ENCODE results near the gene PIGBOS1. TPM values are rescaled to one million over a fixed set of nuclear protein-coding genes. Genes with fewer than 3 reads are reported as not detected.

PIGBOS1 gene
- total and polyA plus RNA-seq, 2 donors (not counting 3 experiments of a cell fraction or from before 2014, with no cell fraction given): 12.8 to 16.5 TPM

DNA sequence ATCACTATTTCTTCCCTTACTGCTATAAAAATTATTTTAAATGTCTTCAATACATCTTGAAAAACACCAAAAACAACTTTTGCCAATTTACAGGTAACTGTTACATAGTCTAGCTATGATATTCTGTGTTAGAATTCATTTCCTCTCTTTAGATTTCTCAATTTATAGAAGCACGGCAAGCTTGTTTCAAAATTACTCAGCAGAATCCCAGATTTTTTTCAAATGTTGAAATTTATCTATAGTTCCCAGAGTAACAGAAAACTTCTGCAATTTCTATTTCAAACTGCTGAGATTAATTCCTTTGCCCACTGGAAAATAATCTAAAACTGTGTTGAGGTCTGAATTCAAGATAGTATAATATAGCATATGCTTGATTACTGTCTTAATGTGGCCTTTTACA, 48.1 kb upstream of the PIGBOS1 start:
- Histone ChIP-seq H2AFZ (ENCODE audit: low read depth, low read length) (no peak overlapping the region), H3K4me2 (ENCODE audit: insufficient read depth, low read length) (no peak overlapping the region), H3K4me1 (ENCODE audit: control insufficient read depth, extremely low read depth, insufficient read depth, low read length) (no peaks in the 10 kb centered on the region), H3K27me3 (ENCODE audit: control insufficient read depth in 2 of 2, insufficient read depth in 2 of 2, low read length in 2 of 2) (no peaks in the 10 kb centered on the region), H3K9me3 (replicated peaks; ENCODE audit: control insufficient read depth, insufficient read depth, low read length) (no peaks in the 10 kb centered on the region), H3K4me3 (replicated peaks in 1 of 3; ENCODE audit: insufficient read depth in 1 of 3, low read depth in 1 of 3, low read length in 3 of 3) (no peak overlapping the region), H3K79me2 (ENCODE audit: control insufficient read depth, insufficient read depth, low read length) (no peaks in the 10 kb centered on the region), H3K36me3 (ENCODE audit: control insufficient read depth in 2 of 2, extremely low read depth in 1 of 2, insufficient read depth in 2 of 2, low read length in 2 of 2) (peaks cover 2 to 4% of the 10 kb centered on the region in 2 experiments), H3K9me1 (replicated peaks; ENCODE audit: control insufficient read depth, extremely low read depth, insufficient read depth, low read length) (no peaks in the 10 kb centered on the region), H3K9ac (replicated peaks; ENCODE audit: extremely low read depth, insufficient read depth, low read length) (no peak overlapping the region), H3K27ac (ENCODE audit: insufficient read depth, low read depth, low read length) (no peak overlapping the region), H4K20me1 (replicated peaks; ENCODE audit: control insufficient read depth, extremely low read depth, insufficient read depth, low read length) (no peaks in the 10 kb centered on the region)
- intact Hi-C loops (cut with micrococcal nuclease): no loop called here
- BruUV-seq (replicated peaks): no TSS peak
- ChIA-PET CTCF (interaction anchor here (1.3 kb wide), 1 partner anchor 73 kb away, joined by 9 read pairs; no protein-coding TSS in a partner anchor), POLR2A (no interaction called here)
- no peak for FAIRE-seq
- dilution Hi-C loops (cut with MboI; ENCODE audit: extremely low pct_ligation_motif_present, low sequenced_read_pairs): no loop called here
- DNase-seq (ENCODE audit: low read depth, low spot score): no peak
- TF ChIP-seq POLR2AphosphoS5 (IDR thresholded peaks at IDR 0.05; ENCODE audit: insufficient read depth, low read depth, low read length) (no peak), JUN (IDR thresholded peaks at IDR 0.05; ENCODE audit: borderline replicate concordance, insufficient read depth, insufficient read length, low read depth) (no peak), MYC (IDR thresholded peaks at IDR 0.05; ENCODE audit: low read depth, low read length) (no peak), GATA2 (IDR thresholded peaks at IDR 0.05; ENCODE audit: insufficient read depth, insufficient read length, low read depth, low read length) (no peak)
- TF ChIP-seq, protein P1, sequence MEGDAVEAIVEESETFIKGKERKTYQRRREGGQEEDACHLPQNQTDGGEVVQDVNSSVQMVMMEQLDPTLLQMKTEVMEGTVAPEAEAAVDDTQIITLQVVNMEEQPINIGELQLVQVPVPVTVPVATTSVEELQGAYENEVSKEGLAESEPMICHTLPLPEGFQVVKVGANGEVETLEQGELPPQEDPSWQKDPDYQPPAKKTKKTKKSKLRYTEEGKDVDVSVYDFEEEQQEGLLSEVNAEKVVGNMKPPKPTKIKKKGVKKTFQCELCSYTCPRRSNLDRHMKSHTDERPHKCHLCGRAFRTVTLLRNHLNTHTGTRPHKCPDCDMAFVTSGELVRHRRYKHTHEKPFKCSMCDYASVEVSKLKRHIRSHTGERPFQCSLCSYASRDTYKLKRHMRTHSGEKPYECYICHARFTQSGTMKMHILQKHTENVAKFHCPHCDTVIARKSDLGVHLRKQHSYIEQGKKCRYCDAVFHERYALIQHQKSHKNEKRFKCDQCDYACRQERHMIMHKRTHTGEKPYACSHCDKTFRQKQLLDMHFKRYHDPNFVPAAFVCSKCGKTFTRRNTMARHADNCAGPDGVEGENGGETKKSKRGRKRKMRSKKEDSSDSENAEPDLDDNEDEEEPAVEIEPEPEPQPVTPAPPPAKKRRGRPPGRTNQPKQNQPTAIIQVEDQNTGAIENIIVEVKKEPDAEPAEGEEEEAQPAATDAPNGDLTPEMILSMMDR (IDR thresholded peaks at IDR 0.05; ENCODE audit: extremely low read depth in 1 of 2, insufficient read depth in 1 of 2, low read depth in 1 of 2, low read length in 2 of 2): no peak

DNA sequence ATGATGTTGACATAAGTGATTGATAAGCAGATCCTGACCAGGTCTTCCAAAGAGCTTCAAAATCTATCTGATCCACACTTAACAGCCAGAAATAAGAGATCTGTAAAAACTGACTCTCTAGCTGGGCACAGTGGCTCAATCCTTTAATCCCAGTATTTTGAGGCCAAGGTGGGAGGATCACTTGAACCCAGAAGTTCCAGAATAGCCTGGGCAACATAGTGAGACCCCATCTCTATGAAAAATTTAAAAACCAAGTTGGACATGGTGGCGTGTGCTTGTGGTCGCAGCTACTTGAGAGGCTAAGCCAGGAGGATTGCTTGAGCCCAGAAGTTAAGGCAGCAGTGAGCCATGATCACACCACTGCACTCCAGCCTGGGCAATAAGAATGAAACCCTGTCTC, 43.7 kb upstream of the PIGBOS1 start:
- H3K36me3 ChIP-seq (ENCODE audit: control insufficient read depth in 2 of 2, extremely low read depth in 1 of 2, insufficient read depth in 2 of 2, low read length in 2 of 2): no peaks in the 10 kb centered on the region
- no peak overlapping the region for H3K27ac ChIP-seq (ENCODE audit: insufficient read depth, low read depth, low read length)
- H3K9me3 ChIP-seq (replicated peaks; ENCODE audit: control insufficient read depth, insufficient read depth, low read length): no peaks in the 10 kb centered on the region
- no peak for DNase-seq (ENCODE audit: low read depth, low spot score)
- FAIRE-seq: no peak
- H3K4me1 ChIP-seq (ENCODE audit: control insufficient read depth, extremely low read depth, insufficient read depth, low read length): peaks cover 9% of the 10 kb centered on the region
- H3K4me3 ChIP-seq (replicated peaks in 1 of 3; ENCODE audit: insufficient read depth in 1 of 3, low read depth in 1 of 3, low read length in 3 of 3): no peak overlapping the region
- H3K9me1 ChIP-seq (replicated peaks; ENCODE audit: control insufficient read depth, extremely low read depth, insufficient read depth, low read length): no peaks in the 10 kb centered on the region
- no peak for TF ChIP-seq MYC (IDR thresholded peaks at IDR 0.05; ENCODE audit: low read depth, low read length)
- TF ChIP-seq EZH2 (IDR thresholded peaks at IDR 0.05; ENCODE audit: borderline replicate concordance, low read depth, low read length, severe bottlenecking): no peak
- TF ChIP-seq, protein P1 (IDR thresholded peaks at IDR 0.05; ENCODE audit: extremely low read depth in 1 of 2, insufficient read depth in 1 of 2, low read depth in 1 of 2, low read length in 2 of 2): no peak
- no peak for TF ChIP-seq POLR2A (IDR thresholded peaks at IDR 0.05; ENCODE audit: low read depth, low read length)
- TF ChIP-seq, protein P2, sequence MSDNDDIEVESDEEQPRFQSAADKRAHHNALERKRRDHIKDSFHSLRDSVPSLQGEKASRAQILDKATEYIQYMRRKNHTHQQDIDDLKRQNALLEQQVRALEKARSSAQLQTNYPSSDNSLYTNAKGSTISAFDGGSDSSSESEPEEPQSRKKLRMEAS (IDR thresholded peaks at IDR 0.05; ENCODE audit: insufficient read depth, insufficient read length): no peak
- TF ChIP-seq GATA2 (IDR thresholded peaks at IDR 0.05; ENCODE audit: insufficient read depth, insufficient read length, low read depth, low read length): no peak
- TF ChIP-seq JUN (IDR thresholded peaks at IDR 0.05; ENCODE audit: borderline replicate concordance, insufficient read depth, insufficient read length, low read depth): no peak
- TF ChIP-seq FOS (IDR thresholded peaks at IDR 0.05; ENCODE audit: borderline replicate concordance, insufficient read depth, low read length): no peak
- no peak for TF ChIP-seq POLR2AphosphoS5 (IDR thresholded peaks at IDR 0.05; ENCODE audit: insufficient read depth, low read depth, low read length)
- ChIA-PET CTCF (no interaction called here), POLR2A (no interaction called here)
- no peaks in the 10 kb centered on the region for H4K20me1 ChIP-seq (replicated peaks; ENCODE audit: control insufficient read depth, extremely low read depth, insufficient read depth, low read length)
- no peak overlapping the region for H3K4me2 ChIP-seq (ENCODE audit: insufficient read depth, low read length)
- no peaks in the 10 kb centered on the region for H3K27me3 ChIP-seq (ENCODE audit: control insufficient read depth in 2 of 2, insufficient read depth in 2 of 2, low read length in 2 of 2)
- H3K79me2 ChIP-seq (ENCODE audit: control insufficient read depth, insufficient read depth, low read length): no peaks in the 10 kb centered on the region
- H2AFZ ChIP-seq (ENCODE audit: low read depth, low read length): no peak overlapping the region
- BruUV-seq (replicated peaks): no TSS peak
- dilution Hi-C loops (cut with MboI; ENCODE audit: extremely low pct_ligation_motif_present, low sequenced_read_pairs): no loop called here
- H3K9ac ChIP-seq (replicated peaks; ENCODE audit: extremely low read depth, insufficient read depth, low read length): no peak overlapping the region
- intact Hi-C loops (cut with micrococcal nuclease): no loop called here
